IMR-90 (cell line): ENCODE data around the gene CDC42BPG. TPM values are rescaled to one million over a fixed set of nuclear protein-coding genes. Genes with fewer than 3 reads are reported as not detected.
A peak's percentile ranks its signal among the peaks of the same experiment; 100 is the strongest.

Experiments used
- ATAC-seq: fragments of 200-7000 bp; cut with Tn5 transposase; 2 replicates; pipeline ENCODE4 v1.9.1; 2020; ENCODE audit warnings: low read depth, mild to moderate bottlenecking, moderate library complexity
- BruUV-seq: library from RNA; stranded (reverse); fragments of 400-500 nt; replicated peaks from 2 replicates; lab custom pipeline; 2021; lab: Mats Ljungman, UMichigan
- CTCF ChIA-PET: fragments of 300-600 bp; formaldehyde crosslinking; extraction: SDS; loops from one replicate; lab custom pipeline; 2021; ENCODE audit warnings: antibody characterized with exemption; lab: Yijun Ruan, JAX
- POLR2A ChIA-PET: fragments of 300-600 bp; sonication (Branson Sonifier 250); formaldehyde crosslinking; loops from one replicate; lab custom pipeline; 2022; ENCODE audit warnings: antibody characterized with exemption; ENCODE audit not compliant: unreplicated experiment; lab: Charles Lee
- DNase-seq: peaks from one replicate; pipeline ENCODE4 v3.0.0; 2013
- H2AFZ ChIP-seq: replicated peaks from 2 replicates; pipeline ENCODE3; 2013; ENCODE audit warnings: low read length, mild to moderate bottlenecking; ENCODE audit not compliant: poor library complexity
- H2AK5ac ChIP-seq: 2 replicates; pipeline ENCODE4 v1.6.1; 2013; ENCODE audit warnings: low read depth, low read length, inconsistent platforms
- H2AK9ac ChIP-seq: replicated peaks from 2 replicates; pipeline ENCODE3; 2013; ENCODE audit warnings: mild to moderate bottlenecking, low read depth, low read length, moderate library complexity; ENCODE audit not compliant: poor library complexity
- H2BK120ac ChIP-seq: 2 replicates; pipeline ENCODE4 v1.6.1; 2013; ENCODE audit warnings: low read depth, low read length, inconsistent platforms
- H2BK15ac ChIP-seq: 3 replicates; pipeline ENCODE4 v1.6.1; 2013; ENCODE audit warnings: low read depth, low read length, inconsistent platforms
- H2BK20ac ChIP-seq: 2 replicates; pipeline ENCODE4 v1.6.1; 2013; ENCODE audit warnings: low read depth, mild to moderate bottlenecking, inconsistent platforms, low read length, moderate library complexity
- H2BK5ac ChIP-seq: 2 replicates; pipeline ENCODE4 v1.6.1; 2013; ENCODE audit warnings: mild to moderate bottlenecking, low read depth, low read length, inconsistent platforms; ENCODE audit not compliant: poor library complexity, severe bottlenecking
- H3K14ac ChIP-seq: replicated peaks from 2 replicates; pipeline ENCODE4 v1.6.1; 2013; ENCODE audit warnings: low read depth, low read length, inconsistent platforms
- H3K18ac ChIP-seq: 2 replicates; pipeline ENCODE4 v1.6.1; 2013; ENCODE audit warnings: low read depth, low read length, control low read depth
- H3K23ac ChIP-seq: 2 replicates; pipeline ENCODE4 v1.6.1; 2013; ENCODE audit warnings: low read depth, low read length, inconsistent platforms
- H3K27ac ChIP-seq: 2 replicates; pipeline ENCODE4 v1.5.1; 2013; ENCODE audit warnings: mild to moderate bottlenecking, control low read depth, low read length; ENCODE audit not compliant: insufficient read depth
- H3K27me3 ChIP-seq: 2 replicates; pipeline ENCODE4 v1.6.1; 2013; ENCODE audit warnings: low read length; ENCODE audit not compliant: control insufficient read depth, insufficient read depth
- H3K36me3 ChIP-seq: 2 replicates; pipeline ENCODE4 v1.6.1; 2013; ENCODE audit warnings: low read length, mixed read lengths; ENCODE audit not compliant: control insufficient read depth, insufficient read depth
- H3K4ac ChIP-seq: 2 replicates; pipeline ENCODE4 v1.6.1; 2013; ENCODE audit warnings: low read depth, low read length, inconsistent platforms
- H3K4me1 ChIP-seq: 2 replicates; pipeline ENCODE4 v1.6.1; 2013; ENCODE audit warnings: low read length, mixed read lengths; ENCODE audit not compliant: control insufficient read depth, insufficient read depth
- H3K4me2 ChIP-seq: 2 replicates; pipeline ENCODE4 v1.6.1; 2013; ENCODE audit warnings: low read depth, mild to moderate bottlenecking, control low read depth, low read length, moderate library complexity
- H3K4me3 ChIP-seq: 2 replicates; pipeline ENCODE4 v1.5.1; 2013; ENCODE audit warnings: low read depth, mild to moderate bottlenecking, control low read depth, low read length, moderate library complexity; ENCODE audit not compliant: insufficient read depth
- H3K56ac ChIP-seq: 2 replicates; pipeline ENCODE4 v1.6.1; 2013; ENCODE audit warnings: low read length, inconsistent platforms; ENCODE audit not compliant: insufficient read depth; ENCODE audit errors: extremely low read depth
- H3K79me1 ChIP-seq, 2 experiments: 2 replicates each; pipeline ENCODE4 v1.6.1; 2013; ENCODE audit warnings: low read length in 2 of 2, inconsistent platforms in 1 of 2, low read depth in 1 of 2
- H3K9ac ChIP-seq: 2 replicates; pipeline ENCODE4 v1.6.1; 2013; ENCODE audit warnings: low read depth, low read length, control low read depth
- H3K9me1 ChIP-seq: 2 replicates; pipeline ENCODE4 v1.6.1; 2013; ENCODE audit warnings: low read length, inconsistent platforms; ENCODE audit not compliant: insufficient read depth
- H3K9me3 ChIP-seq: 2 replicates; pipeline ENCODE4 v1.6.1; 2013; ENCODE audit warnings: low read length; ENCODE audit not compliant: control insufficient read depth, insufficient read depth
- H4K20me1 ChIP-seq: 2 replicates; pipeline ENCODE4 v1.6.1; 2013; ENCODE audit warnings: low read length, inconsistent platforms; ENCODE audit not compliant: insufficient read depth
- H4K5ac ChIP-seq: 2 replicates; pipeline ENCODE4 v1.6.1; 2013; ENCODE audit warnings: mild to moderate bottlenecking, low read depth, low read length, control low read depth
- H4K8ac ChIP-seq, 2 experiments: 2 replicates each; pipeline ENCODE4 v1.6.1; 2013; ENCODE audit warnings: low read depth in 2 of 2, low read length in 2 of 2, control low read depth in 1 of 2, inconsistent platforms in 1 of 2
- H4K91ac ChIP-seq: 2 replicates; pipeline ENCODE4 v1.6.1; 2013; ENCODE audit warnings: low read depth, low read length, inconsistent platforms; ENCODE audit not compliant: insufficient read depth
- MAZ ChIP-seq: IDR thresholded peaks from 2 replicates; pipeline ENCODE4 v1.6.1; 2012; ENCODE audit warnings: low read depth, mild to moderate bottlenecking, low read length, improper control_type of control experiment, moderate library complexity, borderline replicate concordance
- NFE2L2 ChIP-seq: fragments of 150-350 bp; IDR thresholded peaks from 2 replicates; pipeline ENCODE4 v1.6.1; 2016; ENCODE audit warnings: low read depth, mild to moderate bottlenecking, low read length
- WGBS, 2 experiments: methylation state at CpG; one replicate each; pipeline versions ENCODE4 v1.1.5 to v1.1.7; 2013; ENCODE audit warnings: missing lambda C conversion rate in 2 of 2; ENCODE audit not compliant: insufficient read length in 1 of 2; ENCODE audit errors: extremely low coverage in 2 of 2; 5-methylcytosine and 5-hydroxymethylcytosine counted together
- dilution Hi-C: fragments of 300-500 bp; cut with HindIII; formaldehyde crosslinking; loops from one replicate; pipeline ENCODE4 v1.14.3; 2018; ENCODE audit warnings: low sequenced_read_pairs; ENCODE audit not compliant: unreplicated experiment
- in situ Hi-C: fragments of 300-500 bp; cut with MboI; formaldehyde crosslinking; loops from 3 replicates; pipeline ENCODE4 v1.14.3; 2019; ENCODE audit warnings: low sequenced_read_pairs, inconsistent platforms, mixed read lengths
- intact Hi-C: fragments of 100-400 bp; cut with micrococcal nuclease; formaldehyde crosslinking; loops from 2 replicates; pipeline ENCODE4 v1.10.0; 2022
- polyA plus RNA-seq, 3 experiments: library from polyadenylated mRNA; depleted of rRNA; stranded (reverse); fragments of >200 nt; gene quantifications; 2 replicates each; pipeline ENCODE4 v1.2.3, GENCODE V29; 2012; ENCODE audit warnings: low replicate concordance in 1 of 3
- total RNA-seq: library from RNA; depleted of rRNA; stranded (reverse); fragments of >200 nt; gene quantifications from 2 replicates; pipeline ENCODE4 v1.2.3, GENCODE V29; 2012

The CDC42BPG gene
- total and polyA plus RNA-seq, 2 of the 4 experiments (the other 2 are of a cell fraction), result under 0.01 to 0.12 TPM

- peaks cover 3% of the 10 kb centered on the region; the same call in 1 of the 2 replicates for H4K20me1 ChIP-seq
- no TSS peak for BruUV-seq
- in situ Hi-C loops (no loop called here), dilution Hi-C loops (no loop called here), intact Hi-C loops (loop anchor here (1.0 kb wide), 1 partner anchor 42 kb away; no protein-coding TSS in a partner anchor)
- no peak overlapping the region for H4K5ac ChIP-seq
- H2AK9ac ChIP-seq, result peak overlapping the region; percentile 83
- ATAC-seq (no peak), DNase-seq (no peak)
- H3K27me3 ChIP-seq, result no peaks in the 10 kb centered on the region
- CTCF ChIA-PET, result interaction anchor here (0.6 to 2.2 kb wide), 5 partner anchors 12 to 42 kb away, joined by 3 to 15 read pairs (median 7); no protein-coding TSS in a partner anchor
- no peaks in the 10 kb centered on the region for H3K36me3 ChIP-seq
- H3K14ac ChIP-seq, result no peak overlapping the region
- H3K23ac ChIP-seq, result no peak overlapping the region
- H3K4me2 ChIP-seq, result no peak overlapping the region
- no peak overlapping the region for H3K18ac ChIP-seq
- H3K4ac ChIP-seq, result 0 out of 2 replicates have a peak overlapping the region, but pooled peaks have one; percentile 1
- no peak overlapping the region; the same call in 1 of the 2 replicates for H2BK20ac ChIP-seq
- no peak overlapping the region for H3K27ac ChIP-seq
- H3K9me3 ChIP-seq, result no peaks in the 10 kb centered on the region
- H4K8ac ChIP-seq, result peak overlapping the region in 1 of 2 experiments; percentile 7; a peak in 2 of 4 replicates
- H3K9me1 ChIP-seq, result peaks cover 12% of the 10 kb centered on the region
- H2AFZ ChIP-seq, result peak overlapping the region; percentile 4
- peaks cover 10% of the 10 kb centered on the region for H3K4me1 ChIP-seq
- H2AK5ac ChIP-seq, result peak overlapping the region; percentile 14
- POLR2A ChIA-PET, result no interaction called here
- H4K91ac ChIP-seq, result no peak overlapping the region
- H3K4me3 ChIP-seq, result no peak overlapping the region
- 48% methylated on average over 5 of the region's 9 CpGs; no CpG with 5 or more reads in 1 of the 2 experiments for WGBS, 2 experiments
- 0 out of 2 replicates have a peak, but pooled peaks have one; percentile 24 for TF ChIP-seq MAZ
- TF ChIP-seq NFE2L2, result no peak
- H3K79me1 ChIP-seq, result peaks cover 0 to 3% of the 10 kb centered on the region in 2 experiments; a peak in 1 of 4 replicates
- no peak overlapping the region for H2BK120ac ChIP-seq
- H2BK15ac ChIP-seq, result no peak overlapping the region
- H2BK5ac ChIP-seq, result no peak overlapping the region
- no peak overlapping the region for H3K56ac ChIP-seq
- no peak overlapping the region for H3K9ac ChIP-seq
Measured at GRCh38 chr11:64888729-64889511, 44.5 kb upstream of the CDC42BPG start.
